ENCODE measurements around the gene CAMK1G. TPM values are rescaled to one million over a fixed set of nuclear protein-coding genes. Genes with fewer than 3 reads are reported as not detected.

The CAMK1G gene
- total and polyA plus RNA-seq, 11 donors = 0.30 to 0.48 TPM; not detected in 9

- WGBS, 4 donors = 72 to 80% (median 76%) methylated on average over 5 of the region's 5 CpGs
- DNase-seq = no peak
- H3K27me3 ChIP-seq = no peaks in the 10 kb centered on the region
- H3K4me1 ChIP-seq = peaks cover 0 to 29% (median 10%) of the 10 kb centered on the region in 12 donors
- TF ChIP-seq CTCF (IDR thresholded peaks at IDR 0.05) (no peak), POLR2A (IDR thresholded peaks at IDR 0.05) (no peak)
- H3K4me3 ChIP-seq = no peak overlapping the region
- no peaks in the 10 kb centered on the region for H3K9me3 ChIP-seq
- no peaks in the 10 kb centered on the region for H3K36me3 ChIP-seq
- no peak overlapping the region for H3K27ac ChIP-seq
- intact Hi-C loops (cut with DNase I) = loop anchor here in 1 of 10 donors (5.0 to 10.0 kb wide), 2 partner anchors 41 to 109 kb away; partner anchors contain the start of gene G0S2
- no peak for ATAC-seq
Observed at GRCh38 chr1:209635850-209636249, 52.3 kb downstream of the CAMK1G start.

GRCh38 chr1:209641832-209642172 is 58.3 kb downstream of the CAMK1G start:
- DNase-seq (peak; percentile 90 to 95 (median 92)), ATAC-seq (peak; percentile 91 to 93 (median 92))
- Histone ChIP-seq H3K4me1 (peaks cover 16 to 74% (median 57%) of the 10 kb centered on the region in 12 donors), H3K4me3 (no peak overlapping the region), H3K36me3 (no peaks in the 10 kb centered on the region), H3K9me3 (no peaks in the 10 kb centered on the region), H3K27me3 (no peaks in the 10 kb centered on the region), H3K27ac (peak overlapping the region; percentile 79 to 94 (median 90))
- TF ChIP-seq POLR2A (IDR thresholded peaks at IDR 0.05) (no peak), CTCF (IDR thresholded peaks at IDR 0.05) (no peak)
- 2 to 10% (median 7%) methylated on average over 5 of the region's 5 CpGs for WGBS, 4 donors
- intact Hi-C loops (cut with DNase I) = loop anchor here in 9 of 10 donors (2.0 to 5.0 kb wide), 6 partner anchors 33 to 105 kb away; partner anchors contain the start of gene G0S2 (in 5 of the 9)

GRCh38 chr1:209642816-209643215 is 59.3 kb downstream of the CAMK1G start:
- Histone ChIP-seq H3K27ac (peak overlapping the region; percentile 38 to 94 (median 90)), H3K36me3 (no peaks in the 10 kb centered on the region), H3K4me1 (peaks cover 16 to 78% (median 67%) of the 10 kb centered on the region in 12 donors), H3K9me3 (no peaks in the 10 kb centered on the region), H3K4me3 (no peak overlapping the region), H3K27me3 (no peaks in the 10 kb centered on the region)
- TF ChIP-seq POLR2A (IDR thresholded peaks at IDR 0.05) = no peak
- no peak for TF ChIP-seq CTCF (IDR thresholded peaks at IDR 0.05)
- peak in 1 of 5 donors; percentile 32 for DNase-seq
- ATAC-seq = peak; percentile 27 to 68 (median 54)
- intact Hi-C loops (cut with DNase I) = loop anchor here in 8 of 10 donors (2.0 to 5.0 kb wide), 6 partner anchors 32 to 104 kb away; partner anchors contain the start of gene G0S2 (in 4 of the 8)
- 22 to 37% (median 28%) methylated on average over 3 of the region's 3 CpGs for WGBS, 4 donors

GRCh38 chr1:209643285-209644020 is 59.9 kb downstream of the CAMK1G start:
- peak; percentile 68 to 87 (median 80) for ATAC-seq
- intact Hi-C loops (cut with DNase I) = loop anchor here in 8 of 10 donors (2.0 to 5.0 kb wide), 6 partner anchors 31 to 103 kb away; partner anchors contain the start of gene G0S2 (in 4 of the 8)
- TF ChIP-seq CTCF (IDR thresholded peaks at IDR 0.05) (peak in 2 of 12 donors; percentile 6 to 27), POLR2A (IDR thresholded peaks at IDR 0.05) (no peak)

More at GRCh38 chr1:209643285-209644020, 59.9 kb downstream of the CAMK1G start:
- 0 to 7% (median 5%) methylated on average over 2 of the region's 2 CpGs for WGBS, 4 donors
- DNase-seq = peak in 4 of 5 donors; percentile 80 to 91 (median 85)
- Histone ChIP-seq H3K4me1 (peaks cover 16 to 84% (median 73%) of the 10 kb centered on the region in 12 donors), H3K27me3 (no peaks in the 10 kb centered on the region), H3K27ac (peak overlapping the region; percentile 38 to 94 (median 90)), H3K4me3 (no peak overlapping the region), H3K36me3 (no peaks in the 10 kb centered on the region), H3K9me3 (no peaks in the 10 kb centered on the region)

Data from heart left ventricle (tissue), 16 donors.